GM15510 (cell line): ENCODE results near the gene SF3B6.

Source experiments
- POLR2A ChIP-seq: IDR thresholded peaks from 3 replicates; pipeline ENCODE4 v1.6.1; 2011; ENCODE audit warnings: borderline replicate concordance; ENCODE audit not compliant: insufficient read length; ENCODE audit errors: extremely low read depth

Gene SF3B6

GRCh38 chr2:24017711-24018110 is 58.4 kb downstream of the SF3B6 start:
- no peak for TF ChIP-seq POLR2A
